ENCODE measurements around the gene PPT2.
"Not testable (repeated sequence)": the region's sequence is repeated elsewhere in the genome, so short reads cannot be mapped to it uniquely, and the experiment has no call there.

The PPT2 gene

DNA sequence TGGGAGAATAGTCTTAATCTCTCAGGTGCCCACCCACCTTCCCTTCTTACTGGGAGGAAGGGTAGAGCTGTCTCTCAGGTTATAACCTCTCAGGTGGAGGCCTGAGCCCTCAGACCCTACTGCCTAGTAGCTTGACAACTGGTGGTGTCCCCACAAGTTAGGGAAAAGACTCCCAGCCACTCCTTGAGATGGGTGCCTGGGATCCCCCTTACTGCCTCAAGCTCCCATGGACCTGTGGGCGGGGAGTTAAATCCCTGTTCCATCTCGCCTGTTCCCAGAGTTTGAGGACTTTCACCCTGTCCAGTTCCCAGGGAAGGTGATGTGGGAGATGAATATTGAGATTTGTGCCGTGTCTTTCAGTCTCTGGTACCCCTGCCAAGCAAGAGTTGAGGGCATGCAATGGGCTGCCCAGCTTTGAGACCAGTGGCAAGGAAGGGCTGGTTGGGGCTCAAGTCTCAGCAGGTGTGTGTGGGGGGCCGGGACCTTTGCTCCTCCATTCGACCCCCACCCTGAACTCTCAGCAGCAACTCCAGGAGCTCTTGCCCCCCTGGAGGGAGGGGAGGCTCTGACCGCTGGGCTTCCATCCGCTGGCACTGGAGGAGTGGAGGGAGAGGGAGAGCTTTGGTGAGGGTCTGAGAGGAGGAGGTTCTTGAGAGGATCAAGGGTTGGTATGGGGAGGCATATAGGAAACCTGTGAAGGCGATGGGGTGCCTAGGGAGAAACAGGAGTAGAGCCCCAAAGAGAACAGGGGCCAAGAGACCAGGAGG is 37.2 kb downstream of the PPT2 start:
- DNase-seq = no peak

DNA sequence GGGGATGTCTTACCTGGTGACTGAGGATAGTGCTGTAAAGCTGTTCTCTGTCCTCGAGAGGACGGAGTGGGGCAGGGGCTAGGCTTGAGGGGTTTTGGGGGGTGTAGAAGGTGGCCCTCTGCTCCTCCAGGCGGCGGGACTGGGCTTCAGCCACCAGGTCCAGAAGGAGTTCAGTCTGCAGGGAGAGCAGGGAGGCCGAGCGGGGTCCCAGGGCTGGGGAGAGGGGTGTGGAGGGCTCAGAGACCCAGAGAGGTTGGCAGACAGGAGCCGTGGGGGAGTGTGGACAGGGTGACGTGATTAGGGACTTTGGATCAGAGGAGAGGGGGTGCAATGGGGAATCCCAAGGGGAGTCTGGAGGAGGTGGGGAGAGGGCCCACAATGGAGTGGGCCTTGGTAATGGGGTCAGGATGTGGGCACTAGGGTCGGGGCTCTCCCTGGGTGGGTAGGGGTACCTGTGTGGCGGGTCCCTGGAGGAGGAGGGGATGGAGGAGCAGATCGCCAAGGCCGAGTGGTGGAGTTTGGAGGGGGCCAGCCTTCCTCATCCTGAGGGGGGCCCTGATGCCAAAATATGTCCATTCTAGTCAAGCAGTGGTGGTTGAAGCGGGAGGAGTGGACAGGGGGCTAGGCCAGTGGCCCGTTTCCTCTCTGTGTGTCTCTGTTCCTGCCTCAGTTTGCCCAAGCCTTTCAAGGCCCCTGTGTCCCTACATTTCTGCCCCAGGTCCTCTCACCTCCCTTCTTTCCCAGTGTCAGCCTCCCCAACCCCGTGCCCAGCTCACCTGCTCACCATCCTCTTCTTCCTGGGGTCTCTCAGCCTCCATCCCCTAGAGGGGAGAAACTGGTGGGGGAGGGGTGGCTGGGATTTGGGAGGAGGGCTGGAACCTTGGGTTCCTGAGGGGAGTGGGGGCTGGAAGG is 38.0 kb downstream of the PPT2 start:
- no peak for DNase-seq

- DNase-seq = peak; percentile 55
Measured at GRCh38 chr6:32192608-32193039, 38.7 kb downstream of the PPT2 start, which contains the start of gene GPSM3. Gene GPSM3 (minus strand): TSS chr6:32192643. CDS start chr6:32192513, 130 bp downstream.

- not testable (repeated sequence) for DNase-seq
Measured at GRCh38 chr6:32193096-32193495, 39.2 kb downstream of the PPT2 start.

DNA sequence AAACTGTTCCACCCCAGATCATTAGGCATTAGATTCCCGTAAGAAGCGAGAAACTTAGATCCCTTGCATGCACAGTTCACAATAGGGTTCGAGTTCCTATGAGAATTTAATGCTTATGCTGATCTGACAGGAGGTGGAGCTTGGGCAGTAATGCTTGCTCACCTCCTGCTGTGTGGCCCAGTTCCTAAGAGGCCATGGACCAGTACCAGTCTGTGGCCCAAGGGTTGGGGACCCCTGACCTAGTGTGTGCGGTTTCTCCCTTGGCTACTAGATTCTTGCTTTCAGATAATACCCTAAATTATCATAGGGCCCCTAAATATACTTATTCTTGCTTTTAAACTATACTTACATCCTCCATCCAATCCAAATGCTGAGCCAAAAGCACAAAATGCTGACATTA is 40.4 kb downstream of the PPT2 start:
- no peak for DNase-seq

- DNase-seq = peak; percentile 51
Measured at GRCh38 chr6:32194825-32195651, 41.1 kb downstream of the PPT2 start.

- peak; percentile 100 for DNase-seq
Measured at GRCh38 chr6:32195652-32195901, 41.6 kb downstream of the PPT2 start.

DNA sequence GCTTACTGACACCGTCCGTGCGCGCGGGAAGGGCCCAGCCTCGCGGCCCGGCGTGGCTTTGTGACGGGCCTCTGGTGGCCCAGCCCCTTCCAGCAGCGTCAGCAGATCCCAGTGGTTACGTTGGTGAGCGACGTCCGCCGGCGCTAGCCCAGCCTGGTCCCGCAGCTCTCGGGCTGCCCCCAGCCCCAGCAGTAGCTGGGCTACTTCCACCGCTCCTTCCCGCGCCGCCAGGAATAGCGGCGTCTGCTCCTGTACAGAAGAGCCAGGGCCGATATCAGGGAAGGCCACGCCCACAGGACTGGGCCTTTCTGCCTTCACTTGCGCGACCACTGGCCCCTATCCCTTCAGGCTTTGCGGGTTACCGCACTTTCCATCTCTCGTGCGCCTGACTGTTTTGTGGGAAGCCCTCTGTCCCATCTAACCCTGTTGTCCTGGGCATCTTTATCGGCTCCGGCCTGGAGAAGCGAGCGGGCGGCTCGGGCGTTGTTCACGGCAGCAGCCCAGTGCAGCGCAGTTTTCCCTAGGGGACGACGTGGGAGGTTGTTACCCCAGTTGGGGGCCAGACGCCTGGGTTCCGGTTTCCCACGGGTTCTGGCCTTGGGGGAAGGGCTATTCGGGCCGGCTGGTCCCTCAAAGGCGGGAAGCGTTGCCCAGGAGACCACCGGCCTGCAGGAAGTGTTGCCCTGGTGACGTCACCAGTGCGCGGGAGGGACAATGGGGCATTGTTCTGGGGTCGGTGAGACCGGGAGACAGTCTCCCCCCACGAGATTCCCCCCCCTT is 42.2 kb downstream of the PPT2 start:
- peak; percentile 74 for DNase-seq

DNA sequence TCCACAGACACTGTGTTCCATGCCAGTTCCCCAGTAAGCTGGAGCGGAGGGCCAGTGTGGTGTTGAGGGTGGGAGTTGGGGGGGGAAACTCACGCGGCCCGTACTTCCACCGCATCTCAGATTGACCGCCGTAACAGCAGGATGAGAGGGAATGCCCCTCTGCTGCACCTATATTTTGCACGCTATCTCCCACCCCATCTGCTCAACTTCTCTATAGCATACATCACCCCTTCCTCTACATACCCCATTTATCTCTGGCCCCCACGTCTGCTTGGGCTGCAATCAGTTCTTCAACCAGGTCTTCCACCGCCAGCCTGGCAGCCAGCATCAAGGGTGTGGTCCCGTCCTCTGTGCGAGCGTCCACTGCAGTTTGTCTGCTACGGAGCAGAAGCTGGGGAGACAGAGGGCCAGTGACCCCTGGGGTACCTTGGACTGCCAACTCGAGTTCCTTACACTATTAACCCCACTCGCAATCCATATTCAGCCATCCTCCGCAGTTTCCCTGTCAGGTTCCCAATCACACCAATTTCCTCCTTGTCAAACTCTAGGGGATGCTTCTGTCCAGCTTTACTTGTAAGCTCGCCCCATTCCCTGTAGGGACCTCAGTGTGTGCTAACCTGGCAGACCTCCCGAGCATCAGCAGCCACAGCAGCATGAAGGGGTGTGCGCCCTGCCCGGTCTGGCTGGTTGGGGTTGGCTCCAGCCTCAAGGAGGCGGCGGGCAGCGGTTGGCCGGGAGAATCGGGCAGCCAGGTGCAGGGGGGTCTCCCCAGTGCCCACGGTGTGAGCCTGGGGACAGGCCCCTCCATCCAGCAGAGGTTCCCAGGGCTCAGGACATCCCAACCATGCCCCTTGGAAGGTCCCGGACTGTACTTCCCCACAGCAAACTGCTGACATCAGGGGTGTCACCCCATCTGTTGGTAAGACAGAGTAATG is 43.0 kb downstream of the PPT2 start:
- DNase-seq = no peak

DNA sequence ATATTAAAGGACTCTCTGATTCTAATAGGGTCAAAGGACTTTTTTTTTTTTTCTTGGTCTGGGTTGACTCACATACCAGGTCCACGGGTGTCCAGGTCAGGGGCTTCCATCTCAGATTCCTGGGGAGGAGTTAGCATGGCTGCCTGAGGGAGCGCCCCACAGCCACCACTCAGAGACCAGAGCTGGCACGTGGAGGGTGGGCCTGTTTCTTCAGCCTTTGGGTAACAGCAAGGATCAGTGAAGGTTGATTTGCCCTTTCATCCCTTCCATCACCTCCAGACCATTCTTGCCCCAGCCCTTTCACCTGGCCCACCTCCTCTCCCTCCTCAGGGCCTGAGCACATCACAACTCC is 44.4 kb downstream of the PPT2 start:
- no peak for DNase-seq

GRCh38 chr6:32198866-32199265 is 44.9 kb downstream of the PPT2 start:
- no peak for DNase-seq

GRCh38 chr6:32200711-32201475 is 47.0 kb downstream of the PPT2 start:
- no peak for DNase-seq

DNA sequence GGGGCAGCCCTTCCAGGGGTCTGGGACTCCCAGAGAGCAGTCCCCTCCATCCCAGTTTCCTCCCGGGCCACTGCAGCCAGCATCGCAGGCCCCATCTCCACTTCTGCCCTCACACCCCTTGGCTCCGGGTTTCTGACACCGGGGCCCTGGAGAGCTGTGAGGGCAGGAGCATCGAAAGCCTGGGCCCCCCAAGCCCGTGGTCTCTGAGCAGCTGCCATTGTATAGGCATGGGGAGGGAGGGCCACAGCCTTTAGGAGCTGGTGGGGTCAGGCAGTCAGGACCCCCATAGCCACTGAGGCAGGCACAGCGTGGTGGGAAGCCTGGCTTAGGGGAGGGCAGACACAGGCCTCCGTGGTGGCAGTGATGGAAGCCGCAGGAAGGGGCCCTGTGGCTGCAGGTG is 48.2 kb downstream of the PPT2 start:
- DNase-seq = no peak

DNA sequence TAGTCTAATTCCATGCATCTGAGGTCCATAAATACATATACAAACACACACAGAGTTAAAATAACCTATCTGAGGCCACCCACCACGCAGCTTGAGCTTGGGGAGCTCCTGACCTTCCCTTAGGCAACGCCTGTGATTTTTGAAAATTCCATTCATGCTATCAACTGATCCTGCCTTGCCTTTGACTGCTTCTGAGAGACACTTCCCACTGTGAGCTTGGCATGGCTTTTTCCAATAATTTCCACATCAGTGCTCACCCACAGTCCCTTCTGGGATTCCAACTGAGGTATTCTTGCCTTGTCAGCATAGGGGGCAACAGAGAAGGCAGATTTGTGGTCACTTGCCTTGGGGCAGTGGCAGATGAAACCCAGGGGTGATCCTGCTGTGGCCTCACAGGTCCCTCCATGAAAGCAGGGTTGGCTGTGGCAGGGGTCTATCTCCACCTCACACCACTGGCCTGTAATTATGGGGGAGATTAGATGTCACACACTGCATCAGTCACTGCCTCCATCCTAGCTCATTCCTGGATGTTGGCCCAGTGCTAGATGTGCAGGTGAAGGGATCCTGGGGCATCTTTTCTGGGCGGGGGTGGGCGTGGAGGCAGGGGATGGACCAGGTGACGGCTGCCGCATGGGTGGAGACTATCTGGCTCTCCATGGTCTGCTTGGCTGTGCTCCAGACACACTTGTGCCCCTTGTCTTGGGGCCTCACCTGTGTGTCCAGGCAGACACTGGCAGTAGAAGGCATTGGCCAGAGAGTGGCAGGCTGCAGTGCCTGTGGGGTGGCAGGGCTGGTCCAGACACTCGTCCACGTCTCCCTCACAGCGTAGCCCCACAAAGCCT is 49.7 kb downstream of the PPT2 start:
- DNase-seq = no peak

- DNase-seq = no peak
Measured at GRCh38 chr6:32204268-32204715, 50.4 kb downstream of the PPT2 start.

DNA sequence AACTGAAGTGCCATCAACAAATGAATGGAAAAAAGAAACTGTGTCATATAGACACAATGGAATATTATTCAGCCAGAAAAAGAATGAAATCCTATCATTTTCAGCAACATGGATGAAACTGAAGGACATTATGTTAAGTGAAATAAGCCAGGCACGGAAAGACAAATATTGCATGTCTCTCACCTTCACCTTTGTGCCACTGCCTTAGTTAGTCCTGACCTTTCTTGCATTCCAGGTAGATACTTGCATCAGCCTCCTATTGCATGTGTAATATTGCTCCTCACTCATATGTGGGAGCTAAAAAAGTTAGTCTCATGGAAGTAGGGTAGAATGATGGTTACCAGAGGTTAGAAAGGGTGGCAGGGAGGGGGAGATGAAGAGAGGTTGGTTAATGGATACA is 55.1 kb downstream of the PPT2 start:
- no peak for DNase-seq

GRCh38 chr6:32210191-32210601 is 56.3 kb downstream of the PPT2 start:
- DNase-seq = no peak

DNA sequence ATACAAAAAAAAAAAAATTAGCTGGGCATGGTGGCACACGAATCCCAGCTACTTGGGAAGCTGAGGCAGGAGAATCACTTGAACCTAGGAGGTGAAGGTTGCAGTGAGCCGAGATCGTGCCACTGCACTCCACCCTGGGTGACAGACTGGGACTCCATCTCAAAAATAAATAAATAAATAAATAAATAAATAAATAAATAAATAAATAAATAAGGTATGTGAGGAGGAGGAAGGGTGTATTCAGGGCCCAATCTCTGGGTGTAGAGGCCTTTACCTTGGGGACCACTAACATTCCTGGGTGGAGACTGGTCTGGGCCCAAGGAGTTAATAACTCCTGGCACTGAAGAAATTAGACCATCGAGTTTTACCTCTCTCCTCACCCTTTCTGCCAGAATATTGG is 57.5 kb downstream of the PPT2 start:
- DNase-seq = not testable (repeated sequence)

- no peak for DNase-seq
Measured at GRCh38 chr6:32212076-32212760, 58.3 kb downstream of the PPT2 start.
